HCT116 (cell line): ENCODE measurements around the gene SERPINB11.

Experiments
- CTCF ChIP-seq, 3 experiments: fragments of 200-600 bp in 1 of 3; sonication (generic) in 1 of 3; IDR thresholded peaks in 2 of 3; conservative IDR thresholded peaks in 1 of 3; 2 replicates each; pipeline ENCODE4 v1.5.1; 2012 to 2017; ENCODE audit warnings: low read depth in 2 of 3, low read length in 2 of 3, antibody characterized with exemption in 1 of 3, borderline replicate concordance in 1 of 3, control low read depth in 1 of 3, mild to moderate bottlenecking in 1 of 3, mixed read lengths in 1 of 3, mixed run types in 1 of 3, moderate library complexity in 1 of 3; ENCODE audit not compliant: insufficient read depth in 1 of 3
- EZH2 ChIP-seq: fragments of 200-600 bp; sonication (generic); IDR thresholded peaks from 2 replicates; pipeline ENCODE4 v1.6.1; 2017; ENCODE audit warnings: antibody characterized with exemption, mixed run types
- POLR2A ChIP-seq: IDR thresholded peaks from 2 replicates; pipeline ENCODE4 v1.7.0; 2011; ENCODE audit warnings: borderline replicate concordance; ENCODE audit not compliant: insufficient read depth, insufficient read length; ENCODE audit errors: extremely low read depth
- POLR2AphosphoS5 ChIP-seq: IDR thresholded peaks from 2 replicates; pipeline ENCODE4 v1.6.1; 2011; ENCODE audit warnings: mild to moderate bottlenecking, low read depth, low read length, moderate library complexity
- SIN3A ChIP-seq: IDR thresholded peaks from 2 replicates; pipeline ENCODE4 v1.6.1; 2012; ENCODE audit warnings: low read depth
- SP1 ChIP-seq: IDR thresholded peaks from 2 replicates; pipeline ENCODE4 v1.6.1; 2012; ENCODE audit warnings: low read depth
- YY1 ChIP-seq: IDR thresholded peaks from 2 replicates; pipeline ENCODE4 v1.6.1; 2011; ENCODE audit warnings: low read length, low read depth, moderate library complexity, mild to moderate bottlenecking; ENCODE audit not compliant: insufficient replicate concordance; ENCODE audit errors: extremely low read depth
- ZFX ChIP-seq: fragments of 450-650 bp; IDR thresholded peaks from 2 replicates; pipeline ENCODE4 v1.6.1; 2017
- ZNF274 ChIP-seq: fragments of 200-500 bp; sonication (Bioruptor generic); IDR thresholded peaks from 2 replicates; pipeline ENCODE4 v1.6.1; 2014; ENCODE audit warnings: mild to moderate bottlenecking, low read depth, low read length, inconsistent platforms
- TF ChIP-seq, protein P1 (sequence below): IDR thresholded peaks from 2 replicates; pipeline ENCODE4 v1.6.1; 2012
- TF ChIP-seq, protein P2 (sequence below): IDR thresholded peaks from 2 replicates; pipeline ENCODE4 v1.6.1; 2012; ENCODE audit warnings: low read depth

DNA sequence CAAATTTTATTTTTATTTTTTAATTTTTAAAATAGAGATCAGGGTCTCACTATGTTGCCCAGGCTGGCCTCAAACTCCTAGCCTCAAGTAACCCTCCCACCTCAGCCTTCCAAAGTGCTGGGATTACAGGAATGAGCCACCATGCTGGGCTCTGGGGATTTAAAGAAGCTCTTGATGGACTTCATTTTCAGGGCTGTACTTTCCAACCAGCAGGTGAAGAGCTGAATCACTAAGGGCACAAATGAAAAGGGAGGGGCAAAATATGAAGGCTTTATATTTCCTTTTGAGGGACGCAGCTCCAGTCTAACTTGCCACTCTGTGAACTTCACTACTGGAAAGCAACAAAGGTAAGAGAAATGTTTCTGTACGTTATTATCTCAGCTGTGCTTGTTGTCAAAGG lies at the start of gene SERPINB11:
- TF ChIP-seq POLR2A, result no peak
- TF ChIP-seq, protein P1, sequence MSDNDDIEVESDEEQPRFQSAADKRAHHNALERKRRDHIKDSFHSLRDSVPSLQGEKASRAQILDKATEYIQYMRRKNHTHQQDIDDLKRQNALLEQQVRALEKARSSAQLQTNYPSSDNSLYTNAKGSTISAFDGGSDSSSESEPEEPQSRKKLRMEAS, result no peak
- no peak for TF ChIP-seq SIN3A
- no peak for TF ChIP-seq CTCF (IDR thresholded peaks at IDR 0.05 in 2 of 3, conservative IDR thresholded peaks at IDR 0.05 in 1 of 3; ENCODE audit: borderline replicate concordance in 1 of 3, insufficient read depth in 1 of 3, low read depth in 2 of 3, low read length in 2 of 3)
- TF ChIP-seq YY1, result no peak
- TF ChIP-seq ZFX, result no peak
- no peak for TF ChIP-seq ZNF274
- no peak for TF ChIP-seq SP1
- no peak for TF ChIP-seq POLR2AphosphoS5
- no peak for TF ChIP-seq EZH2
- TF ChIP-seq, protein P2, sequence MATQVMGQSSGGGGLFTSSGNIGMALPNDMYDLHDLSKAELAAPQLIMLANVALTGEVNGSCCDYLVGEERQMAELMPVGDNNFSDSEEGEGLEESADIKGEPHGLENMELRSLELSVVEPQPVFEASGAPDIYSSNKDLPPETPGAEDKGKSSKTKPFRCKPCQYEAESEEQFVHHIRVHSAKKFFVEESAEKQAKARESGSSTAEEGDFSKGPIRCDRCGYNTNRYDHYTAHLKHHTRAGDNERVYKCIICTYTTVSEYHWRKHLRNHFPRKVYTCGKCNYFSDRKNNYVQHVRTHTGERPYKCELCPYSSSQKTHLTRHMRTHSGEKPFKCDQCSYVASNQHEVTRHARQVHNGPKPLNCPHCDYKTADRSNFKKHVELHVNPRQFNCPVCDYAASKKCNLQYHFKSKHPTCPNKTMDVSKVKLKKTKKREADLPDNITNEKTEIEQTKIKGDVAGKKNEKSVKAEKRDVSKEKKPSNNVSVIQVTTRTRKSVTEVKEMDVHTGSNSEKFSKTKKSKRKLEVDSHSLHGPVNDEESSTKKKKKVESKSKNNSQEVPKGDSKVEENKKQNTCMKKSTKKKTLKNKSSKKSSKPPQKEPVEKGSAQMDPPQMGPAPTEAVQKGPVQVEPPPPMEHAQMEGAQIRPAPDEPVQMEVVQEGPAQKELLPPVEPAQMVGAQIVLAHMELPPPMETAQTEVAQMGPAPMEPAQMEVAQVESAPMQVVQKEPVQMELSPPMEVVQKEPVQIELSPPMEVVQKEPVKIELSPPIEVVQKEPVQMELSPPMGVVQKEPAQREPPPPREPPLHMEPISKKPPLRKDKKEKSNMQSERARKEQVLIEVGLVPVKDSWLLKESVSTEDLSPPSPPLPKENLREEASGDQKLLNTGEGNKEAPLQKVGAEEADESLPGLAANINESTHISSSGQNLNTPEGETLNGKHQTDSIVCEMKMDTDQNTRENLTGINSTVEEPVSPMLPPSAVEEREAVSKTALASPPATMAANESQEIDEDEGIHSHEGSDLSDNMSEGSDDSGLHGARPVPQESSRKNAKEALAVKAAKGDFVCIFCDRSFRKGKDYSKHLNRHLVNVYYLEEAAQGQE, result no peak
